SK-N-MC (cell line): ENCODE data around the gene METRN.

Experiments
- EZH2 ChIP-seq: fragments of 200-600 bp; sonication (generic); IDR thresholded peaks from one replicate; pipeline ENCODE4 v1.6.1; 2017; ENCODE audit warnings: antibody characterized with exemption
- POLR2AphosphoS5 ChIP-seq: IDR thresholded peaks from 2 replicates; pipeline ENCODE4 v1.6.1; 2012; ENCODE audit warnings: mild to moderate bottlenecking, low read depth, low read length, borderline replicate concordance

DNA sequence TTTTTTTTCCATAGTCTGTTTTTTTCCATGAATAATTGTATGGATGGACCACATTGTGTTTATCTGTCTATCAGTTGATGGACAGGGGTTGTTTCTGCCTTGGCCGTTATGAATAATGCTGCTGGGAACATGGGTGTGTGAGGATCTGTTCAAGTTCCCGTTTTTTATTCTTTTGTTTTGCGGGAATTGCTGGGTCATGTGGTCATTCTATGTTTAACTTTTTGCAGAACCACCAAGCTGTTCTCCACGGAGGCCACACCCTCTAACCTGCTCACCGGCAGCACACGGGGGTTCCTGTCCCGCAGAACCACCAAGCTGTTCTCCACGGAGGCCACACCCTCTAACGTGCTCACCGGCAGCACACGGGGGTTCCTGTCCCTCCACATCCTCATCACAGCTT is 39.7 kb downstream of the METRN start:
- TF ChIP-seq POLR2AphosphoS5 (no peak), EZH2 (no peak)
